ENCODE data around the gene SP140.

SP140 gene

DNA sequence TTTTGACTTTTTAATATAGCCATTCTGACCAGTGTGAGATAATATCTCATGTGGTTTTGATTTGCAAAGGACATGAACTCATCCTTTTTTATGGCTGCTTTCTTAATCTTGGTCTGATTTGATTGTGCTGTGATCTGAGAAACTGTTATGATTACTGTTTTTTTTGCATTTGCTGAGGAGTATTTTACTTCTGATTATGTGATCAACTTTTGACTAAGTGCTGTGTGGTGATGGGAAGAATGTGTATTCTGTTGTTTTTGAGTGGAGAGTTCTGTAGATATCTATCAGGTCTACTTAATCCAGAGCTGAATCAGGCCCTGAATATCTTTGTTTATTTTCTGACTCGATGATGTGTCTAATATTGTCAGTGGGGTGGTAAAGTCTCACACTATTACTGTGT lies 118.2 kb downstream of the SP140 start:
- POLR2A ChIA-PET = no interaction called here
- CTCF ChIA-PET = no interaction called here
- DNase-seq (ENCODE audit: extremely low spot score) = no peak
- no peak for TF ChIP-seq ELF4 (IDR thresholded peaks at IDR 0.05)
- TF ChIP-seq CTBP1 (IDR thresholded peaks at IDR 0.05; ENCODE audit: borderline replicate concordance) = no peak
- no peak for TF ChIP-seq ZNF384 (IDR thresholded peaks at IDR 0.05)
- TF ChIP-seq, protein P1, sequence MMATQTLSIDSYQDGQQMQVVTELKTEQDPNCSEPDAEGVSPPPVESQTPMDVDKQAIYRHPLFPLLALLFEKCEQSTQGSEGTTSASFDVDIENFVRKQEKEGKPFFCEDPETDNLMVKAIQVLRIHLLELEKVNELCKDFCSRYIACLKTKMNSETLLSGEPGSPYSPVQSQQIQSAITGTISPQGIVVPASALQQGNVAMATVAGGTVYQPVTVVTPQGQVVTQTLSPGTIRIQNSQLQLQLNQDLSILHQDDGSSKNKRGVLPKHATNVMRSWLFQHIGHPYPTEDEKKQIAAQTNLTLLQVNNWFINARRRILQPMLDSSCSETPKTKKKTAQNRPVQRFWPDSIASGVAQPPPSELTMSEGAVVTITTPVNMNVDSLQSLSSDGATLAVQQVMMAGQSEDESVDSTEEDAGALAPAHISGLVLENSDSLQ (IDR thresholded peaks at IDR 0.05) = no peak
- TF ChIP-seq NFRKB (IDR thresholded peaks at IDR 0.05) = no peak
- no peak for TF ChIP-seq FOXM1 (IDR thresholded peaks at IDR 0.05; ENCODE audit: borderline replicate concordance)
- no peak for TF ChIP-seq TARDBP (IDR thresholded peaks at IDR 0.05)

DNA sequence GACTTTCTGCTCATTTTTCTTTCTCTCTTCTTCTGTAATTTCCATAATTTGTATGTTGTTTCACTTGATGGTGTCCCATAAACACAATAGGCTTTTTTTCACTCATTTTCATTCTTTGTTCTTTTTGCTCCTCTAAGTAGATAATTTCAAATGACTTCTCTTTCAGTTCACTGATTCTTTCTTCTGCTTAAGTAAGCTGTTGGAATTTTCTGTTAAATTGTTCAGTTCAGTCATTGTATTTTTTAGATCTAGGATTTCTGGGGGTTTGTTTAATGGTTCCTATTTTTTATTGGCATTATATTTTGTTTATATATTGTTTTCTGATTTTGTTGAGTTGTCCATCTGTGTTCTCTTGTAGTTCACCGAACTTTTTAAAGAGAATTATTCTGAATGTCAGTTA lies 120.9 kb downstream of the SP140 start:
- TF ChIP-seq SP1 (IDR thresholded peaks at IDR 0.05) = no peak
- TF ChIP-seq FOXM1 (IDR thresholded peaks at IDR 0.05; ENCODE audit: borderline replicate concordance) = no peak
- no peak for TF ChIP-seq ZNF384 (IDR thresholded peaks at IDR 0.05)
- no peak for TF ChIP-seq CTBP1 (IDR thresholded peaks at IDR 0.05; ENCODE audit: borderline replicate concordance)
- TF ChIP-seq TARDBP (IDR thresholded peaks at IDR 0.05) = no peak
- TF ChIP-seq FOXK2 (IDR thresholded peaks at IDR 0.05) = no peak
- TF ChIP-seq SUZ12 (IDR thresholded peaks at IDR 0.05) = no peak
- ChIA-PET CTCF (no interaction called here), POLR2A (no interaction called here)
- DNase-seq (ENCODE audit: extremely low spot score) = no peak

DNA sequence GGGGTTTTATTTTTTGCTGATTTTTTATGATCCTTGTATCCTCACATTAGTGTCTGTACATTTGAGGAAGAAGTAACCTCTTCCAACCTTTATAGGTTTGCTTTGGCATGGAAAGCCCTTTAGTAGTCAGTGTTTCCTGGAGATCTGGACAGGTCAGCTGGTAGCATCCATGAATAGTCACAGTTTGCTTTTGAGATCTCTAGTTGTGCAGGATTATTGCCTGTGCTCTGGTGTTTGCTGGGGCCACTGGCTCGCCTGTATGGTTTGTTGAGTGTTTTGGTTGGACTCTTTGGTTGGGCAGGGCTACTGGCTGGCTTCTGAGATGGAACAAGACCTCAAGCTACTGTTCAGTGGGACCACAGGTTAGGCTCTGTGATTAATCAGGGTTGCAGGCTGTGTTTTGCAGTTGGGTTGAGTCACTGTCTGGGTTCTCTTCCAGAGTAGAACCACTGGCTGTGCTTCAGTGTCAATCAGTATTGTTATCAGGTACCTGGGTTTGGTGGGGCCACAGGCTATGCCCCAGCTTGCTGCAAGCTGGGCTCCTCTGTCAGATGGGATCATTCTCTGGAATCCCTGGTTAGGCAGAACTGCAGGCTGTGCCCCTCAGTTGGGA lies 121.5 kb downstream of the SP140 start:
- POLR2A ChIA-PET = no interaction called here
- no peak for TF ChIP-seq ELF4 (IDR thresholded peaks at IDR 0.05)
- no peak for TF ChIP-seq L3MBTL2 (conservative IDR thresholded peaks at IDR 0.05)
- TF ChIP-seq TARDBP (IDR thresholded peaks at IDR 0.05) = no peak
- TF ChIP-seq ZNF384 (IDR thresholded peaks at IDR 0.05) = no peak
- no peak for TF ChIP-seq BHLHE40 (IDR thresholded peaks at IDR 0.05; ENCODE audit: borderline replicate concordance)
- TF ChIP-seq SP1 (IDR thresholded peaks at IDR 0.05) = no peak
- TF ChIP-seq LEF1 (IDR thresholded peaks at IDR 0.05; ENCODE audit: borderline replicate concordance) = no peak
- no peak for TF ChIP-seq NFRKB (IDR thresholded peaks at IDR 0.05)
- TF ChIP-seq ARNT (IDR thresholded peaks at IDR 0.05) = no peak
- TF ChIP-seq HDGF (IDR thresholded peaks at IDR 0.05; ENCODE audit: borderline replicate concordance) = no peak
- TF ChIP-seq, protein P1 (IDR thresholded peaks at IDR 0.05) = no peak
- no peak for TF ChIP-seq CTBP1 (IDR thresholded peaks at IDR 0.05; ENCODE audit: borderline replicate concordance)
- no peak for TF ChIP-seq FOXM1 (IDR thresholded peaks at IDR 0.05; ENCODE audit: borderline replicate concordance)
- TF ChIP-seq FOXA1 (IDR thresholded peaks at IDR 0.05) = no peak
- TF ChIP-seq SUZ12 (IDR thresholded peaks at IDR 0.05) = no peak
- no peak for TF ChIP-seq FOXK2 (IDR thresholded peaks at IDR 0.05)
- no peak for DNase-seq (ENCODE audit: extremely low spot score)
- CTCF ChIA-PET = no interaction called here

DNA sequence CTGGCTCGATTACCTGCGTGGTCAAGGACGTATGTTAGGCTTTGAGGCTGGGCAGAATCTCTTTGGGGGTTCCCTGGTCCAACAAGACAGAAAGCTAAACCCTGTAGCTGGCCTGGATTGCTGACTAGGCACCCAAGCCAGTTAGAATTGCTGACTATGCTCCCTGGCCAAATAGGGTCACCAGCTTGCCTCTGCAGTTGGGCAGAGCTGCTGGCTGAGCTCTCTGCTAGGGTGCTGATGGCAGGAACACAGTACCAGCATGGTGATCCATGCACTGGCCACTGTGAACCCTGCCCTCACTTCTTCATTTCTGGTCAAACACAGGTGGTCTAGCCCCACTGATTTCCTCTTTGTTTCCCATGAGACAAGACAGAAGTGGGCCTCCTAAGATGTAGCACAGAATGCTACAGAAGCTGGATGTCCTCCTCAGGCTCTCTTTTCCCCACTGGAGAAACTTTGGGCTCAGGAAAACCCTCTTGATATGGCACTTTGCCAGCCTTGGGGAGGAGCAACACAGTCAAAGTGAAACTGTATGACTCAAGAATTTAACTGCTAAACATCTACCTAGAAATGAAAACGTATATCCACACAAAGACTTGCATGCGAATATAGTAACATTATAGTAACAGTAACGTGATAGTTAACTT lies 122.2 kb downstream of the SP140 start:
- no peak for DNase-seq (ENCODE audit: extremely low spot score)
- CTCF ChIA-PET = no interaction called here
- POLR2A ChIA-PET = no interaction called here
- no peak for TF ChIP-seq ARNT (IDR thresholded peaks at IDR 0.05)
- no peak for TF ChIP-seq TARDBP (IDR thresholded peaks at IDR 0.05)
- TF ChIP-seq LEF1 (IDR thresholded peaks at IDR 0.05; ENCODE audit: borderline replicate concordance) = no peak
- no peak for TF ChIP-seq BHLHE40 (IDR thresholded peaks at IDR 0.05; ENCODE audit: borderline replicate concordance)
- no peak for TF ChIP-seq HDGF (IDR thresholded peaks at IDR 0.05; ENCODE audit: borderline replicate concordance)
- no peak for TF ChIP-seq FOXA1 (IDR thresholded peaks at IDR 0.05)
- no peak for TF ChIP-seq NFRKB (IDR thresholded peaks at IDR 0.05)

DNA sequence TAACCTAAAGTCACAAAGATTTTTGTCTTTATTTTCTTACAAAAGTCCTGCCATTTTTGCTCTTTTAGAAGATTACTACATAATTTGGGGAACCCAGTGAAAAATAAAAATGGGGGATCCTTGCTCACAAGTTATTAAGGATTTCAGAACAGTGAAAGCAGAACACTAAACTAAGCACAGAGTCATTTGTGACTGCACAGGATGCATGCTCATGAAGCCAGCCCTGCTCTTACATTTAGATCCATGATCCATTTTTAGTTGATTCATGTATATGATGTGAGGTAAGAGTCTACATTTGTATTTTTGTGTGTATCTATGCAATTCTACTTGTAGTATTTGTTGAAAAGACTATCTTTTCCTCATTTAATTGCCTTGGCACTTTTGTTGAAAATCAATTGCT lies 123.3 kb downstream of the SP140 start:
- POLR2A ChIA-PET = no interaction called here

DNA sequence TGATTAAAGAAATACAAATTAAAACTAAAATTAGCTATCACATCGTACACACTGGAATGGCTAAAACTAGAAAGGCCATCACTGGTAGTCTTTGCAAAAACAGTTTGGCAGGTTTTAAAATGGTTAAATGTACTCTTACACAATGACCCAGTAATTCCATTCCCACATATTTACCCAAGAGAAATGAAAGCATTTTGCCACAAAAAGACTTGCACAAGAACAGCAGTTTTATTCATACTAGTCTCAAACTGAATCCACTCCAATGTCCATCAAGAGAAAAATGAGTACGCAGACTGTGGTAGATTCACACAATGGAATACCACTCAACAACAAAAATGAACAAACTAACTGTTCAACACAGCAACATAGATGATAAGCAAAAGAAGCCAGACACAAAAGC lies 130.5 kb downstream of the SP140 start:
- TF ChIP-seq HDGF (IDR thresholded peaks at IDR 0.05; ENCODE audit: borderline replicate concordance) (no peak), FOXK2 (IDR thresholded peaks at IDR 0.05) (no peak), ZNF384 (IDR thresholded peaks at IDR 0.05) (no peak), LEF1 (IDR thresholded peaks at IDR 0.05; ENCODE audit: borderline replicate concordance) (no peak), ARNT (IDR thresholded peaks at IDR 0.05) (no peak), TARDBP (IDR thresholded peaks at IDR 0.05) (no peak), SP1 (IDR thresholded peaks at IDR 0.05) (no peak), BHLHE40 (IDR thresholded peaks at IDR 0.05; ENCODE audit: borderline replicate concordance) (no peak), L3MBTL2 (conservative IDR thresholded peaks at IDR 0.05) (no peak), SUZ12 (IDR thresholded peaks at IDR 0.05) (no peak)
- TF ChIP-seq, protein P1 (IDR thresholded peaks at IDR 0.05) = no peak
- POLR2A ChIA-PET = no interaction called here
- DNase-seq (ENCODE audit: extremely low spot score) = no peak
- CTCF ChIA-PET = no interaction called here

More for the DNA sequence above, 123.3 kb downstream of the SP140 start:
- no peak for DNase-seq (ENCODE audit: extremely low spot score)
- CTCF ChIA-PET = no interaction called here
- TF ChIP-seq FOXK2 (IDR thresholded peaks at IDR 0.05) (no peak), FOXA1 (IDR thresholded peaks at IDR 0.05) (no peak), ELF4 (IDR thresholded peaks at IDR 0.05) (no peak), LEF1 (IDR thresholded peaks at IDR 0.05; ENCODE audit: borderline replicate concordance) (no peak), TARDBP (IDR thresholded peaks at IDR 0.05) (no peak), BHLHE40 (IDR thresholded peaks at IDR 0.05; ENCODE audit: borderline replicate concordance) (no peak), ARNT (IDR thresholded peaks at IDR 0.05) (no peak), SP1 (IDR thresholded peaks at IDR 0.05) (no peak), SUZ12 (IDR thresholded peaks at IDR 0.05) (no peak), CTBP1 (IDR thresholded peaks at IDR 0.05; ENCODE audit: borderline replicate concordance) (no peak)
- TF ChIP-seq, protein P1 (IDR thresholded peaks at IDR 0.05) = no peak
